ENCODE data around the gene CEACAM6. TPM values are rescaled to one million over a fixed set of nuclear protein-coding genes. Genes with fewer than 3 reads are reported as not detected.
"Not testable (repeated sequence)": the region's sequence is repeated elsewhere in the genome, so short reads cannot be mapped to it uniquely, and the experiment has no call there.

The CEACAM6 gene
- 0.17 TPM in 1 of 2 replicates, not detected in the other for total RNA-seq

DNA sequence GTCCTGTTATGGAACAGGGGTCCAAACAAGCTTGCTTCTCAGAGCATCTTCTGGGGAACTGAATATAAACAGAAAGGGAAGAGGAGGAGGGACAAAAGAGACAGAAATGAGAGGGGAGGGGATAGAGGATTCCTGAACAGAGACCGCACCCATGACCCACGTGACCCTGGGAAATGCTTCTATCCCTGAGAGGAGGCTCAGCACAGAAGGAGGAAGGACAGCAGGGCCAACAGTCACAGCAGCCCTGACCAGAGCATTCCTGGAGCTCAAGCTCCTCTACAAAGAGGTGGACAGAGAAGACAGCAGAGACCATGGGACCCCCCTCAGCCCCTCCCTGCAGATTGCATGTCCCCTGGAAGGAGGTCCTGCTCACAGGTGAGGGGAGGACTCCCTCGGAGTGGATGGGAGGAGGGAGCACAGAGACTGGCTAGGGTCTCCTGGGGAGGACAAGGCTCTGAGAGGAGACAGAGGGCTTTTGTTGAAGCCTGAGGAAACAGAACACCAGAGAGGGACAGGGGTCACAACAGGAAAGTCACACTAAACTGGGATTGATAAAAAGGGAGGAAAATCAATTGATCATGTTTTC lies at the start of gene CEACAM6:
TSS of gene CEACAM6 (plus strand) at position 203 of the 586 bp plus-strand sequence. CDS start at position 312, 109 bp downstream.
- no peak for DNase-seq (ENCODE audit: low read depth)

DNA sequence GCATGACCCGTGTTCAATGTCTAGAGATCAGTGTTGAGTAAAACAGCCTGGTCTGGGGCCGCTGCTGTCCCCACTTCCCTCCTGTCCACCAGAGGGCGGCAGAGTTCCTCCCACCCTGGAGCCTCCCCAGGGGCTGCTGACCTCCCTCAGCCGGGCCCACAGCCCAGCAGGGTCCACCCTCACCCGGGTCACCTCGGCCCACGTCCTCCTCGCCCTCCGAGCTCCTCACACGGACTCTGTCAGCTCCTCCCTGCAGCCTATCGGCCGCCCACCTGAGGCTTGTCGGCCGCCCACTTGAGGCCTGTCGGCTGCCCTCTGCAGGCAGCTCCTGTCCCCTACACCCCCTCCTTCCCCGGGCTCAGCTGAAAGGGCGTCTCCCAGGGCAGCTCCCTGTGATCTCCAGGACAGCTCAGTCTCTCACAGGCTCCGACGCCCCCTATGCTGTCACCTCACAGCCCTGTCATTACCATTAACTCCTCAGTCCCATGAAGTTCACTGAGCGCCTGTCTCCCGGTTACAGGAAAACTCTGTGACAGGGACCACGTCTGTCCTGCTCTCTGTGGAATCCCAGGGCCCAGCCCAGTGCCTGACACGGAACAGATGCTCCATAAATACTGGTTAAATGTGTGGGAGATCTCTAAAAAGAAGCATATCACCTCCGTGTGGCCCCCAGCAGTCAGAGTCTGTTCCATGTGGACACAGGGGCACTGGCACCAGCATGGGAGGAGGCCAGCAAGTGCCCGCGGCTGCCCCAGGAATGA lies 48.4 kb upstream of the CEACAM6 start:
- no peak for DNase-seq (ENCODE audit: low read depth)

DNA sequence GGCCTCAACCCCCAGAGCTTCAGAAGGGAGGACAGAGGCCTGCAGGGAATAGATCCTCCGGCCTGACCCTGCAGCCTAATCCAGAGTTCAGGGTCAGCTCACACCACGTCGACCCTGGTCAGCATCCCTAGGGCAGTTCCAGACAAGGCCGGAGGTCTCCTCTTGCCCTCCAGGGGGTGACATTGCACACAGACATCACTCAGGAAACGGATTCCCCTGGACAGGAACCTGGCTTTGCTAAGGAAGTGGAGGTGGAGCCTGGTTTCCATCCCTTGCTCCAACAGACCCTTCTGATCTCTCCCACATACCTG lies 47.9 kb upstream of the CEACAM6 start:
- no peak for DNase-seq (ENCODE audit: low read depth)

GRCh38 chr19:41707871-41708371 lies 47.4 kb upstream of the CEACAM6 start:
- DNase-seq (ENCODE audit: low read depth): no peak

DNA sequence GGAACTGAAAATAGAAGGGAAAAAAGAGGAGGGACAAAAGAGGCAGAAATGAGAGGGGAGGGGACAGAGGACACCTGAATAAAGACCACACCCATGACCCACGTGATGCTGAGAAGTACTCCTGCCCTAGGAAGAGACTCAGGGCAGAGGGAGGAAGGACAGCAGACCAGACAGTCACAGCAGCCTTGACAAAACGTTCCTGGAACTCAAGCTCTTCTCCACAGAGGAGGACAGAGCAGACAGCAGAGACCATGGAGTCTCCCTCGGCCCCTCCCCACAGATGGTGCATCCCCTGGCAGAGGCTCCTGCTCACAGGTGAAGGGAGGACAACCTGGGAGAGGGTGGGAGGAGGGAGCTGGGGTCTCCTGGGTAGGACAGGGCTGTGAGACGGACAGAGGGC lies 46.8 kb upstream of the CEACAM6 start, which contains the start of gene CEACAM5:
TSS of gene CEACAM5 (plus strand) at position 146 of the 400 bp plus-strand sequence. CDS start at position 252, 106 bp downstream.
- no peak for DNase-seq (ENCODE audit: low read depth)

GRCh38 chr19:41709516-41709915 lies 45.8 kb upstream of the CEACAM6 start:
- DNase-seq (ENCODE audit: low read depth): not testable (repeated sequence)

DNA sequence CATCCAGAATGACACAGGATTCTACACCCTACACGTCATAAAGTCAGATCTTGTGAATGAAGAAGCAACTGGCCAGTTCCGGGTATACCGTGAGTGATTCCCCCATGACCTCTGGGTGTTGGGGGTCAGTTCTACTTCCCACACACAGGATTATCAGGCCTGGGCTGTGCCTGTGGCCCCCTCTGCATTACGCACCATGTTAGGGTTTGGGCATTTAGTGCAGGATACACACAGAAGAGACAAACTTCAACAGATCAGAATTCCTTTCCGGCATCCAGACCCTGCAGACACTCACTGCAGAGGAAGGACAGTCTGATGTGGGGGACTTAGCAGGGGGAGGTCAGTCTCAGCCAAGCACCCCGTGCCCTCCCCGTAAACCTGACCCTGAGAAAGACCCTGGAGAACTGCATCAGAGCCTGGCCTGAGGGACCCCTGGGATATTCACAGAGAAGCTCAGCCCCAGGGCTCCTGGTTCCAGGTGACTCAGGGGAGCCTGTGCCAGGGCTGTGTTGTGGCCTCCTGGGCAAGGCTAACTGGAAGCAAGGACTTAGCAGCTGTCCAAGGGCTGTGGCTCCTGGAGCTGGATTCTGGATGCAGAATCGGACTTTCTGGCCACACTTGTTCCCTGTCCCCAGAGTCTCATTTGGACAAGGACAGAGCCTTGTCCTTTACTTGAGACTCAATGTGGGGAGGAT lies 45.2 kb upstream of the CEACAM6 start:
- no peak for DNase-seq (ENCODE audit: low read depth)

DNA sequence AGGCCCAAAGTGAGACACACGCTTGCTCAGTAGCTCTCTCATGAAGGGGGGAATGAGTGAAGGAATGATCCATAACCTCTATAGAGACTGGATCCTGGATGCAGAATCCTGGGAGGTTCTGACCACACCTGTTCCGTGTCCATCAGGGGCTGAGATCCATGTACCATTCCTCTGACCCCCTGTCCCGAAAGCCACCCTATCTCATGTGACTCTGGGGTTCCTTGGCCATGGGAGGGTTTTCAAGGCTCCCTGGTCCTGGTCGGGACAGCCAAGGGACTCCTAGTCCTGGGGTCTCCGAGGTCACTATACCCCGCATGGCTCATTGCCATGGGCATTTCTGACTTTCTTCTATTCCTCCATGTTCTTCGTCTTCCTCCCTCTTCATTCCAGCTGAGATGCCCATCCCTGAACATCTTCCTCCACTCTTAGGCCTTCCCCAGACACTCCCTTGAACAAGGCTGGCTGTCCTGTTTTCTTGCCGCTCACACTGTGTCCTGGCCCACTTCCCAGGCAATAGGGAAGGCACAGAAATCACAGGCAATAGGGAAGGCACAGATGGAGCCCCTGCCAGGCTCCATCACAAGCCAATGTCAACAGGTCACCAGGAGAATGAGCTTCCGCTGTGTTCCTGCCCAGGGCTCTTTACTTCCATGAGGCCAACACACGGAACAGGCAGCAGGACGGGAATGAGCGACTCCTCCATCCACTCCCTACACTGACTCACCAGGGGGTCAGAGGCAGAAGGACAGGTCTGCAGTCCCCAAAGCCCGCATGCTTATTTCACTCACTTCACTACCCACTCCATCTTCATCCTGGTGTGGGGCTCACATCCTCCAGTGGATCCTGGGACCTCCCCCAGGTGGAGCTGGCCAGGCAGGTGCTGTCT lies 43.7 kb upstream of the CEACAM6 start:
- DNase-seq (ENCODE audit: low read depth): no peak

DNA sequence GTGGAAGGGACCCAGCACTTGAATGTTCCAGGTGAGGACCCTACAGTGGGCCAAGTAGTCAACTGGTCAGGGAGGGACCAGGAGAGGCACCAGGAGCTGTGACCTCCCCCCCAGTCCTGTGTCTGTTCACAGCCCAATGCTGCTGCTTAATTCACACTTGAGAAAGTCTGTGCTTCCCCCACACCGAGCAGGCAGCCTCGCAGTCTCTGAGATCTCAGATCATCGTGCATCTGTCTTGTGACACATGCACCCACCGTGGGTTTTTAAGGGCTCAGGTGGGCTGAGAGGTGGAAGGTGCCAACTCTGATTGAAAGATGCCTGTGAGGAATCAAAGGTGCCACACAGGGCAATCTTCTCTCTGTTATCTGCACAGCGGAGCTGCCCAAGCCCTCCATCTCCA lies 40.7 kb upstream of the CEACAM6 start:
- DNase-seq (ENCODE audit: low read depth): no peak

- DNase-seq (ENCODE audit: low read depth): no peak
These were observed 36.6 kb upstream of the CEACAM6 start for GRCh38 chr19:41718761-41719160.

- no peak for DNase-seq (ENCODE audit: low read depth)
These were observed 35.2 kb upstream of the CEACAM6 start for GRCh38 chr19:41720103-41720502.

- no peak for DNase-seq (ENCODE audit: low read depth)
These were observed 28.8 kb upstream of the CEACAM6 start for GRCh38 chr19:41726493-41726892.

- no peak for DNase-seq (ENCODE audit: low read depth)
These were observed 21.2 kb upstream of the CEACAM6 start for GRCh38 chr19:41734156-41734555.

DNA sequence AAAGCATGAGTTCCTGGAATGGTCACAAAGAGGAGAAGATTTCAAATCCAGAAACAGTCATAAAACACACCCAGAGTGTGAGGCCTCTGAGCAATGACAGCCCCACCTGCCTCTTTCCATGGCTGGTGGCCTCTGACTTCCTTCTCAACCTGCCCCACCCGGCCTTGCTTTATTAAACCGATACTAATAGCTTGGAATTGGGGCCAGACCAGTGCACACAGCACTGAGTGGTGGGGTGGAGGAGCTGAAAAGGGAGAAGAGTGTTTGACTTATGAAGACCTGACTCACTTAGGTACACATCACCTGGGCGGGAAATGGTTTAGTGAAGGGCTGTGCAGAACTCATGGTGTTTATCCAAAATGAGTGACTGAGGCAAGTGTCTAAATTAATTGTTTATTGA lies 20.7 kb upstream of the CEACAM6 start:
- DNase-seq (ENCODE audit: low read depth): no peak

DNA sequence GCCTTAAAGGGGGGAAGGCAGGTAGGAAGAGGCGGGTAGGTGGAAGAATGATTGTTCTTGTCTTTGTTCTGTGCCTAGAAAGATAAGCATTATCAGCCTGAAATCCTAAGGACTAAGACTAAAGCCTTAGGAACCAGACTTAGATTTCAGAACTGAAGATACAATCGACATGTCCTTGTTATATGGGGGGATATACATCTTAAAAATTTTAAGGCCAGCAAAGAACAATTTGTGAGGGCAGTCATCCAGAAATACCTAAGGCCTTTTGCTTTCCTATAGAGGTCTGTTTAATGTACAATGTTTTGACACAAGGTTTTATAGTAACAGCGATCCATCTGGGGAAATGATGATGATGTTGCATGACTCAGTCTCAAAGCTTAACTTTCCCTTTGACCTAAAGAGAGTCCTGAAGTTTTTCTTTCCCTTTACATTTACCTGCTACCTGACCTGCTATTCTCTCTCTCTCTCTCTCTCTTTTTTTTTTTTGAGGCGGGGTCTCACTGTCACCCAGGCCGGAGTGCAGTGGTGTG lies 20.2 kb upstream of the CEACAM6 start:
- no peak for DNase-seq (ENCODE audit: low read depth)

GRCh38 chr19:41739361-41739760 lies 16.0 kb upstream of the CEACAM6 start:
- DNase-seq (ENCODE audit: low read depth): no peak

DNA sequence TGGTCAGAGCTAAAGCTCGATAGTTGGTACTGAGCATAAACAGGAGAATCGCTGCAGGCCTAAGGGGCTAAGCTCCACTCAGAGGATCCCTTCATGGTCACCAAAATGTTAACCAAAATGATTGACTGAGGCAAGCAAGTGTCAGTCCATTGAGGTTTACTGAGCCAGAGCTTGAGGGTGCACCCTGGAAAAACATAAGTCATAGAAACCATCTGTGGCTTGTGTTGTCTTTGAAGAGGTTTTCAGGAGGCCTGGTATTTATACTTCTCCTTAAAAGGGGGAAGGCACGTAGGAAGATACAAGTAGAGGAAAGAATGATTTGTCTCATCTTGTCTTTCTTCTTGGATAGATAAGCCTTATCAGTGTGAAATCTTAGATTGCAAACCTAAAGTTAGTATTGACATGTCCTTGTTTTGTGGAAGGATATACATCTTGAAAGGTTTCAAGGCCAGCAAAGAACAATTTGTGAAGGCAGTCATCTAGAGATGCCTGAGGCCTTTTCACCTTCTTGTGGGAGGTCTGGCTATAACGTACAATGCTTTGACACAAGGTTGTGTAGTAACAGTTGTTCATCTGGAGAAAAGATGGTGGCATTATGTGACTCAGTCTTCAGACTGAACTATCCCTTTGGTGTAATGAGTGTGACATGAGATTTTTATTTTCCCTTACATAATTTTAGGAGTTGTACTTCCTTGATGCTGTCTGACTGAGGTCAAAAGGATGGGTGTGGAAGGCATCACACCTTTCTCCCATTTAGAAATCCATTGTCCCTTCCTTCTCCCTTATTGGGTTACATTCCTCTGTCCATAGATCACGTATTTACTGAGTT lies 14.7 kb upstream of the CEACAM6 start:
- DNase-seq (ENCODE audit: low read depth): no peak

- DNase-seq (ENCODE audit: low read depth): no peak
These were observed 14.1 kb upstream of the CEACAM6 start for GRCh38 chr19:41741244-41741554.

DNA sequence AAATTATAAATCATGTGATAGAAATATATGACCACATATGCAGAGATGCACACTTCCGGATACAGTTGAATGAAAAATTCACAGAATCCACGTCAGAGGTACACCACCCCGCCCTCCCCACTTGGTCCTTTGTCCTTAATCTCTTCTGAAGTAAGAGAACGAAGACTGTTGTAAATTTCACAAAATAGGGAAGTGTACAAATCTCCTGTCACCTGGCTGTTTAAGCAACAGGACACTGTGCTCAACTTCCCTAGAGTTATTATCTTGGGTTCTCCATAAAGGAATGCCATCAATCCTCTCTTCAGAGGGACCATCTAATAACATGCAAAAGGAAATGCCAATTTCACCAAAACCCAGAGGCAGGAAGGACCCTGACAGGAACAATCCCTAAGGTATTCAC lies 10.5 kb upstream of the CEACAM6 start:
- DNase-seq (ENCODE audit: low read depth): no peak

DNA sequence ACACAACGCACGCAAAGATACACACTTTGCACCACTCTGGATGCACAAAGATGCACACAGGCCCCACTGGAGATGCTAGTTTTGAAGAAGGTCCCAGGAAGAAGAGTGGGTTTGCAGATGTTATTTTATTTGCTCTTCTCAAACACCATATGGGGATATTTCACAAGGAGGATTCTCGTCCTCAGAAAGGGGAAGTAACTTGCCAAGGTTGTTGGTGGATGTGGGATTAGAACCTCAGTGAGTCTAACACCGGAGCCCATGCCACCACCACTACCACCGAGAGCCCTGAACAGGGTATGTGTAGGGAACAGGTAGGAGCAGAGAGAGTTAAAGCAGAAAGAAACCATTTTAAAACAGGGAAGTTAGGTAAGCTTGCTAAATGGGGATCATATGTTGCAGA lies 9.6 kb upstream of the CEACAM6 start:
- no peak for DNase-seq (ENCODE audit: low read depth)

Data from renal cortical epithelial cell (primary cell).